Measurements from ENCODE around the gene SNRPA.

Gene SNRPA

DNA sequence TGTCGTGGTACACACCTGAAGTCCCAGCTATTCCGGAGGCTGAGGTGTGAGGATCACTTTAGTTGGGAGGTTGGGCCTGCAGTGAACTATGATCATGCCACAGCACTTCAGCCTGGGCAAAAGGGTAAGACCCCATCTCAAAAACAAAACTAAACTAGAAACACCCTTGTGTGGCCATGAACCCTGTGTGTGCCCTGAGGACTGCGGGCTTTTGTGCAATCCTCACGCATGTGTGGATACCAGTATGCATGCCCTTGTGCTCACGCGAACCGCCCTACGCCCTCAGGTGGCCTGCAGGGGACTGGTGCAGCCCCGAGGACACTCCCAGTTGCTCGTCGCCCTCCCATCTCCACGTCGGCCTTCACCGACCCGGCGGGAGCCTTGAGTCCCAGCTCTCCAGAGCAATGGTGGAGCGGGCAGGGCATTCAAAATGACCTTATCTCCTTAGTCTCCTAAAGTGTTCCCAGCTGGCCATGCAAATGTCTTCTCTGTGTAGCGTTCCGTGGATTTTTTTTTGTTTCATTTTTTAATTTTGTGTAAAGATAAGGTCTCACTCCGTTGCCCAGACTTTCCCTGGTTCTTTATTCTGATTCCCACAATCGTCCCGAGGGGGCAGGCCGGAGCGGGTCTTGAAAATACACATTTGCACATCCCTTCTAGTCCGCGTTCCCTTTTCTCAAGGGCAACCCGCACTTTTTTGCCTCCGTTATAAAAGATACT is 47.1 kb downstream of the SNRPA start:
- no peaks in the 10 kb centered on the region for H3K9me2 ChIP-seq (replicated peaks; ENCODE audit: insufficient read depth, low read length)
- no peaks in the 10 kb centered on the region for H3K9me3 ChIP-seq (ENCODE audit: insufficient read depth, low read length)
- no peaks in the 10 kb centered on the region for H3K36me3 ChIP-seq (ENCODE audit: low read length)
- H4K20me1 ChIP-seq (ENCODE audit: low read depth, low read length) = no peaks in the 10 kb centered on the region
- H3K79me2 ChIP-seq (ENCODE audit: insufficient read depth, low read length) = peaks cover 37% of the 10 kb centered on the region
- peak overlapping the region; percentile 78 for H3K27ac ChIP-seq (ENCODE audit: low read depth, low read length)
- peak overlapping the region; percentile 57 for H3K9ac ChIP-seq (ENCODE audit: low read length)
- TF ChIP-seq, protein P1, sequence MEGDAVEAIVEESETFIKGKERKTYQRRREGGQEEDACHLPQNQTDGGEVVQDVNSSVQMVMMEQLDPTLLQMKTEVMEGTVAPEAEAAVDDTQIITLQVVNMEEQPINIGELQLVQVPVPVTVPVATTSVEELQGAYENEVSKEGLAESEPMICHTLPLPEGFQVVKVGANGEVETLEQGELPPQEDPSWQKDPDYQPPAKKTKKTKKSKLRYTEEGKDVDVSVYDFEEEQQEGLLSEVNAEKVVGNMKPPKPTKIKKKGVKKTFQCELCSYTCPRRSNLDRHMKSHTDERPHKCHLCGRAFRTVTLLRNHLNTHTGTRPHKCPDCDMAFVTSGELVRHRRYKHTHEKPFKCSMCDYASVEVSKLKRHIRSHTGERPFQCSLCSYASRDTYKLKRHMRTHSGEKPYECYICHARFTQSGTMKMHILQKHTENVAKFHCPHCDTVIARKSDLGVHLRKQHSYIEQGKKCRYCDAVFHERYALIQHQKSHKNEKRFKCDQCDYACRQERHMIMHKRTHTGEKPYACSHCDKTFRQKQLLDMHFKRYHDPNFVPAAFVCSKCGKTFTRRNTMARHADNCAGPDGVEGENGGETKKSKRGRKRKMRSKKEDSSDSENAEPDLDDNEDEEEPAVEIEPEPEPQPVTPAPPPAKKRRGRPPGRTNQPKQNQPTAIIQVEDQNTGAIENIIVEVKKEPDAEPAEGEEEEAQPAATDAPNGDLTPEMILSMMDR (IDR thresholded peaks at IDR 0.05; ENCODE audit: insufficient read depth, low read length, poor library complexity, severe bottlenecking) = no peak
- H3K4me2 ChIP-seq (ENCODE audit: low read depth, low read length, poor library complexity, severe bottlenecking) = peak overlapping the region; percentile 72
- H3K27me3 ChIP-seq (ENCODE audit: low read length) = no peaks in the 10 kb centered on the region
- peak overlapping the region; percentile 58 for H3K4me3 ChIP-seq (ENCODE audit: insufficient read depth, low read length, poor library complexity, severe bottlenecking)
- peaks cover 12% of the 10 kb centered on the region for H3F3A ChIP-seq (ENCODE audit: insufficient read depth)
- peak overlapping the region; percentile 84 for H2AFZ ChIP-seq (ENCODE audit: low read depth, low read length, severe bottlenecking)

DNA sequence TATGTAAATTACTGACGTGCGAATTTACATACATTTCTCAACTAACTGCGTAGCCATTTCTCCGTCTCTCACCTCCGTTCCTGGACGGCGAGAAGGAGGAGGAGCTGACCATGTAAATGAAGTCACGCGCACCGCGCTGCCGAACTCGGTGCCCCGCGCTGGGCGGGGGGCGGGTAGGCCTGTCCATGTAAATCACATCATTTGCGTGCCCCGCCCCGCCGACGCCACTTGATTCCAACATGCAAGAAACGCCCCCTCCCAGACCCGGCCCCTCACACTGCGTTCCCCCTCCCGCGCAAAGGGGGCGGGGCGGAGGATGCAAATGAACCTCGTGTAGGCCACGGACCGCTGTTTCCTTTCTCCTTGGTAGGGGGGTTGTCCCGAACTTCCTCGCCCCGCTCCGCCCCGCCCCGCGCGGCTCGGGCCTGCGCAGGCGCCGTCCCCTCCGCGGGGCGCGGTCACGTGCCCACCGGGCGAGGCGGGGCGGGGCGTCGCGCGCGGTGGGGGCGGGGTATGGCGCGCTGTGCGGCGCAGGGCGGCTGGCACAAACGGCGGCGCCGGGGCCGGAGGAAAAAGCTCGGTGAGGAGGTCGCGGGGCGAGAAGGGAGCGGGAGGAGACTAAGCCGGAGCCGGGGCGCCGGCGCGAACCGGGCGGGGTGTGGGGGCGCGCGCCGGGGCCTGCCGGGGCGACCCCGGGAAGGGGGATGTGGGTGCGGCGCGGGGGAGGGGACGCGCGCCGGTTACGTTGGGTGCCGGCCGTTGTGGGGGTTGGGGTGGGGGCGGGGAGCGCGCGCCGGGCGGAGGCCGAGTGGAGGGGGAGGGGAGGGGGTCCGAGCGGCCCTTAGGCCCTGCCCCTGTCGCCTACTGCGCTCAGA is 47.9 kb downstream of the SNRPA start, which contains the start of gene EGLN2:
EGLN2 (plus strand) TSS at position 509 of the 875 bp plus-strand sequence. CDS start 1,382 bp downstream, outside the sequence.
- Histone ChIP-seq H4K20me1 (ENCODE audit: low read depth, low read length) (no peaks in the 10 kb centered on the region), H3K9me3 (ENCODE audit: insufficient read depth, low read length) (no peaks in the 10 kb centered on the region), H3K36me3 (ENCODE audit: low read length) (no peaks in the 10 kb centered on the region), H3K79me2 (ENCODE audit: insufficient read depth, low read length) (peaks cover 44% of the 10 kb centered on the region), H3K27me3 (ENCODE audit: low read length) (no peaks in the 10 kb centered on the region), H3F3A (ENCODE audit: insufficient read depth) (peaks cover 12% of the 10 kb centered on the region), H3K9ac (ENCODE audit: low read length) (peak within 1 kb of the TSS; percentile 95), H3K9me2 (replicated peaks; ENCODE audit: insufficient read depth, low read length) (no peaks in the 10 kb centered on the region), H3K27ac (ENCODE audit: low read depth, low read length) (peak within 1 kb of the TSS; percentile 78), H2AFZ (ENCODE audit: low read depth, low read length, severe bottlenecking) (peak within 1 kb of the TSS; percentile 84), H3K4me3 (ENCODE audit: insufficient read depth, low read length, poor library complexity, severe bottlenecking) (peak within 1 kb of the TSS; percentile 93), H3K4me2 (ENCODE audit: low read depth, low read length, poor library complexity, severe bottlenecking) (peak within 1 kb of the TSS; percentile 83)
- no peak for TF ChIP-seq EZH2phosphoT487 (conservative IDR thresholded peaks at IDR 0.05; ENCODE audit: low read length)
- TF ChIP-seq, protein P1 (IDR thresholded peaks at IDR 0.05; ENCODE audit: insufficient read depth, low read length, poor library complexity, severe bottlenecking) = no peak

DNA sequence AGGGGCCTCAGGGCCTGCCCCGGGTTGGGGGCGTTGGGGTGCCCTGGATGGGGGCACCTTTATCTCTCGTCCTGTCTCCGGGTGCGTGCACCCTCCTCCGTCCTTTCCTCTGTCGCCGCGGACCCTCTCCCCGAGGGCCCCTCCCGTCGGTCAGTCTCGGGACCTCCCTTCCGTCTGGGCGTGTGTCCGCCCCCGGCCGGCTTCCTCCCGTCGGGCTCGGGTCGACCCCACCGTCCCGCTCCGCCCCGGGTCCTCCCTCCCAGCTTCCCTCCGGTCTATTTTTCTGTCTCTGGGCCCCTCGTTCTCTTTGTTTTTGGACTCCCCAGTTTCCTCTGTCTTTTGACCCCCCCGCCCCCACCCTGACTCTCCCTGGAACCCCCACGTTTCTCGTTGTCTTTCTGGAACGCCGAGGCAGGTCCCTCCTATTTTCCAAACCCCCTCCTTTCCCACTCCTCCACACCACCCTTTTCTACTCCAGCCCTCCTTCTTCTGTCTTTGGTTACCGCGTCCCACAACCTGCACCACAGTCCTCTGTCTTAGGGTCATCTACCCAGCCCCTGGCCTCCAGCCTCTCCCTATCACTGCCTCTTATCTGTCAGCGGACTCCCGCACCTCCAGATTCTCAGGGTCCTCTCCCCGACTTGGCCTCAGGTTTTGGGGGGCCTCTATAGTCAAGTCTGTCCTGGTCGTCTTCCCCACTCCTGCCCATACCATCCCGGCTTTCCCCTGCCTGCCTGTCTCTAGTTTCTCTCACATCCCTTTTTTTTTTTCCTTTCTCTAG is 48.7 kb downstream of the SNRPA start:
- Histone ChIP-seq H3K9ac (ENCODE audit: low read length) (peak overlapping the region; percentile 95), H2AFZ (ENCODE audit: low read depth, low read length, severe bottlenecking) (no peak overlapping the region), H3K79me2 (ENCODE audit: insufficient read depth, low read length) (peaks cover 52% of the 10 kb centered on the region), H3K27me3 (ENCODE audit: low read length) (no peaks in the 10 kb centered on the region), H3K27ac (ENCODE audit: low read depth, low read length) (peak overlapping the region; percentile 73), H3F3A (ENCODE audit: insufficient read depth) (peaks cover 15% of the 10 kb centered on the region), H3K9me3 (ENCODE audit: insufficient read depth, low read length) (no peaks in the 10 kb centered on the region), H3K4me2 (ENCODE audit: low read depth, low read length, poor library complexity, severe bottlenecking) (peak overlapping the region; percentile 83), H3K4me3 (ENCODE audit: insufficient read depth, low read length, poor library complexity, severe bottlenecking) (peak overlapping the region; percentile 93), H3K9me2 (replicated peaks; ENCODE audit: insufficient read depth, low read length) (no peaks in the 10 kb centered on the region), H4K20me1 (ENCODE audit: low read depth, low read length) (no peaks in the 10 kb centered on the region), H3K36me3 (ENCODE audit: low read length) (no peaks in the 10 kb centered on the region)
- TF ChIP-seq EZH2phosphoT487 (conservative IDR thresholded peaks at IDR 0.05; ENCODE audit: low read length) = no peak
- TF ChIP-seq, protein P1 (IDR thresholded peaks at IDR 0.05; ENCODE audit: insufficient read depth, low read length, poor library complexity, severe bottlenecking) = no peak
